ENCODE results near the gene MMRN2.
A peak's percentile ranks its signal among the peaks of the same experiment; 100 is the strongest.

Gene MMRN2

DNA sequence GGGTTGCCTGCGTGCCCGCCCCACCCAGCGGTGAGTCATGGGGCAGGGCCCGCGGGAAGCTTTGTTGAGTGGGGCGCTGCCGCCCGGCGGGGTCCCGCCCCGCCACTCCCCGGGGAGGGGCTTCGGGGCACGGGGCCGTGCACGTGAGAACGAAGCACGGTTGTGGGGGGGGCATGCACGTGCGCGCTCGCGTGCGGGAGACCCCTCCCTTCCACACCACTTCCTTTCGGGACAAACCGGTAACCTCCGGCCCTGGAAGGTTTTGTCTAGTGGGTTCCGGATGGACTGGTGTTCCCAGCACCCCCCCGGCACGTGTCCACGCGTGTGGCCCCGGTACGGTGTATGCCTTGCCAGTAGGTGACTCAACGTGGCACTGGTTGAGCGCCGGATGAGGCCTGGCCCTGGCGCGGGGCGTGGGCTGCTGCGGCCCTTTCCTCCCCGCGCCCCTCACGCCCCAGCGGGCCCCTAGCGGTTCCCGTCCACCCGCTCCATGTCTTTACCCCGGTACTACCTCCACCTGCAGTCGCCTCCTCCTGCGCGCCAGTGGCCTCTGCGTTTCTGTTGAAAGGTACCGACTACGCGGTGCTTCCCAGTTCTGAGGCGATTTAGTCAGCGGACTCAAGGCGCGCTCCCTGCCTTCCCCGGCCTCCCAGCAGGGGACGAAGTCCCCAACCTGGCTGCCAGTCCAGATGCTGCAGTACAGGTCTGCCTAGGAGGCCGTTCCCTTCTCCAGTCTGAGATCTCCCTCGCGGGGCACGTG, 14.0 kb upstream of the MMRN2 start:
- H3K27ac ChIP-seq, result peak overlapping the region; percentile 97 to 99
- peak overlapping the region; percentile 79 for H3K4me3 ChIP-seq
- TF ChIP-seq, protein P1, sequence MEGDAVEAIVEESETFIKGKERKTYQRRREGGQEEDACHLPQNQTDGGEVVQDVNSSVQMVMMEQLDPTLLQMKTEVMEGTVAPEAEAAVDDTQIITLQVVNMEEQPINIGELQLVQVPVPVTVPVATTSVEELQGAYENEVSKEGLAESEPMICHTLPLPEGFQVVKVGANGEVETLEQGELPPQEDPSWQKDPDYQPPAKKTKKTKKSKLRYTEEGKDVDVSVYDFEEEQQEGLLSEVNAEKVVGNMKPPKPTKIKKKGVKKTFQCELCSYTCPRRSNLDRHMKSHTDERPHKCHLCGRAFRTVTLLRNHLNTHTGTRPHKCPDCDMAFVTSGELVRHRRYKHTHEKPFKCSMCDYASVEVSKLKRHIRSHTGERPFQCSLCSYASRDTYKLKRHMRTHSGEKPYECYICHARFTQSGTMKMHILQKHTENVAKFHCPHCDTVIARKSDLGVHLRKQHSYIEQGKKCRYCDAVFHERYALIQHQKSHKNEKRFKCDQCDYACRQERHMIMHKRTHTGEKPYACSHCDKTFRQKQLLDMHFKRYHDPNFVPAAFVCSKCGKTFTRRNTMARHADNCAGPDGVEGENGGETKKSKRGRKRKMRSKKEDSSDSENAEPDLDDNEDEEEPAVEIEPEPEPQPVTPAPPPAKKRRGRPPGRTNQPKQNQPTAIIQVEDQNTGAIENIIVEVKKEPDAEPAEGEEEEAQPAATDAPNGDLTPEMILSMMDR (IDR thresholded peaks at IDR 0.05), result no peak
- peak; percentile 96 for DNase-seq (ENCODE audit: low spot score)

- H3K4me3 ChIP-seq, result peak overlapping the region; percentile 79
- TF ChIP-seq, protein P1 (IDR thresholded peaks at IDR 0.05), result no peak
- H3K27ac ChIP-seq, result peak overlapping the region; percentile 97 to 99
- no peak for DNase-seq (ENCODE audit: low spot score)
These were observed 13.5 kb upstream of the MMRN2 start for GRCh38 chr10:86970982-86971231.

DNA sequence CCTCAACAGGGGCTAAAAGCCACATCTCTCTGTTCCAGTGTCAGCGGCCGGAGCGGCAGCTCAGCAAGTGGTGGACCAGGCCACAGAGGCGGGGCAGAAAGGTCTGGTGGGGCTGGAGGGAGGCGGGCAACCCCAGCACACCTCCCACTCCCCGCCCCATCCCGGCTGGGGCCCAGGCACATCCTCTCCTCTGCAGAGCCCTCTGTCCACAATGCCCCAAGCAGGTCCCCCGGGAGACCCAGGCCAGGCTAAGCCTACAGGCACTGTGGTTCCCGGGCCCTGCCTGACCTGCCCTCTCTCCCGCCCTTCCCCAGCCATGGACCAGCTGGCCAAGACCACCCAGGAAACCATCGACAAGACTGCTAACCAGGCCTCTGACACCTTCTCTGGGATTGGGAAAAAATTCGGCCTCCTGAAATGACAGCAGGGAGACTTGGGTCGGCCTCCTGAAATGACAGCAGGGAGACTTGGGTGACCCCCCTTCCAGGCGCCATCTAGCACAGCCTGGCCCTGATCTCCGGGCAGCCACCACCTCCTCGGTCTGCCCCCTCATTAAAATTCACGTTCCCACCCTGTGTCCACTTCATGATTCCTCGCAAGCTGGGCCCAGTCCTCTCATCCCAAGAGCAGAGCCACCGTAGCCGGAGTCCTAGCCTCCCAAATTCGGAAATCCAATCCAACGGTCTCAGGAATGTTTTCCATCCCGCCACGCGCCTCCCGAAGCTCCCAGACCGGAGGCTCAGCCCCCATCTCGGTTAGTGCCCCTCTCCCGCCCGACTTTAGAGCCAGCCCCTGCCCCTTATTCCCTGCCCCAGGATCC, 13.0 kb upstream of the MMRN2 start:
- Histone ChIP-seq H3K4me3 (peak overlapping the region; percentile 79), H3K27ac (peak overlapping the region; percentile 97 to 99)
- TF ChIP-seq, protein P1 (IDR thresholded peaks at IDR 0.05), result no peak
- peak; percentile 95 for DNase-seq (ENCODE audit: low spot score)

DNA sequence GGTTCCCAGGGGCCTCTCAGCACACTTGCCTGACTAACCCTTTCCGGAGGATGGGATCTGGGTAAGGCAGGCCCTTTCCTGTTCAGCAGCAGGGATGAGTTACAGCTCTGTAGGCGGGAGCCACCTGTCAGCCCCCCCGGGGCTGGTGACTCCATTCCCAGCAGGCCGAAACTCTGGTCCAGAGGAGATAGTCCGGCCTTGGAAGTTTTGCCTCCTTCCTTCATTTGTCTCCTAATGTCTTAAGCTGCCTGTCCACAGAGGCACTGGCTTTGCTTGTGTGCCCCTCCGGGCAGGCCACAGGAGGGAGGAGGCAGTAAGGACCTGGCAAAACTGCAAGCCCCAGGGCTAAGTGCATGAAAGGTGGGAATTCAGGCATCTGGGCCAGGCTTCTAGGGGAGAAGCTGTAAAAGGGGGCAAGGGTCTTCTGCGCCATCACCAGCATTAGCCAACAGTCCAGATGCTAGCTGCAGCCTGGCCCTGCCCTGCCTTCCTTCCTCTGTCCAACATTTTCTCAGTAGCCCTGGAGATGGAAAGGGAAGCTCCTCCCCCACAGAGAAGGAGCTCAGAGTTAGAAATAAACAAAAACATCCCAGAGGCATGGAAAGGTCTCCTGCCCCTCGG, 12.1 kb upstream of the MMRN2 start:
- TF ChIP-seq, protein P1 (IDR thresholded peaks at IDR 0.05), result no peak
- peak; percentile 79 for DNase-seq (ENCODE audit: low spot score)
- Histone ChIP-seq H3K27ac (peak overlapping the region; percentile 97 to 99), H3K4me3 (peak overlapping the region; percentile 79)

- peak overlapping the region; percentile 97 to 99 for H3K27ac ChIP-seq
- H3K4me3 ChIP-seq, result peak overlapping the region; percentile 79
- DNase-seq (ENCODE audit: low spot score), result peak; percentile 74
- TF ChIP-seq, protein P1 (IDR thresholded peaks at IDR 0.05), result no peak
These were observed 11.6 kb upstream of the MMRN2 start for GRCh38 chr10:86968994-86969355.

- DNase-seq (ENCODE audit: low spot score), result peak; percentile 88
- peak within 1 kb of the TSS; percentile 97 to 99 for H3K27ac ChIP-seq
- TF ChIP-seq, protein P1 (IDR thresholded peaks at IDR 0.05), result no peak
- peak within 1 kb of the TSS; percentile 79 for H3K4me3 ChIP-seq
These were observed 11.0 kb upstream of the MMRN2 start, which contains the start of gene ADIRF for GRCh38 chr10:86968271-86968993. Gene ADIRF (plus strand): TSS chr10:86968482. CDS start chr10:86968545, 63 bp downstream.
